Nephron (organoid): ENCODE data around the gene AMBP.
A peak's percentile ranks its signal among the peaks of the same experiment; 100 is the strongest.

Experiments used
- H3K27ac Mint-ChIP-seq, 3 experiments: 2 replicates each; pipeline ENCODE4 v1.8.0; 2020; ENCODE audit warnings: mixed read lengths in 3 of 3, mild to moderate bottlenecking in 2 of 3, moderate library complexity in 1 of 3
- H3K27me3 Mint-ChIP-seq: 2 replicates; pipeline ENCODE4 v1.8.0; 2021; ENCODE audit warnings: low read depth, mild to moderate bottlenecking, moderate library complexity, mixed read lengths
- H3K36me3 Mint-ChIP-seq: 2 replicates; pipeline ENCODE4 v1.8.0; 2020; ENCODE audit warnings: low read depth, mixed read lengths
- H3K4me1 Mint-ChIP-seq: 2 replicates; pipeline ENCODE4 v1.8.0; 2020; ENCODE audit warnings: mixed read lengths
- H3K4me3 Mint-ChIP-seq, 3 experiments: 2 replicates each; pipeline ENCODE4 v1.8.0; 2020; ENCODE audit warnings: mild to moderate bottlenecking in 3 of 3, mixed read lengths in 3 of 3, moderate library complexity in 2 of 3
- H3K9me3 Mint-ChIP-seq: 2 replicates; pipeline ENCODE4 v1.8.0; 2020; ENCODE audit warnings: mixed read lengths
- TF ChIP-seq, protein P1 (sequence below), 3 experiments: fragments of 200-600 bp; sonication (generic); IDR thresholded peaks; one replicate each; pipeline ENCODE4 v1.5.0; 2021; ENCODE audit warnings: antibody characterized with exemption in 3 of 3; ENCODE audit not compliant: unreplicated experiment in 3 of 3

AMBP gene

DNA sequence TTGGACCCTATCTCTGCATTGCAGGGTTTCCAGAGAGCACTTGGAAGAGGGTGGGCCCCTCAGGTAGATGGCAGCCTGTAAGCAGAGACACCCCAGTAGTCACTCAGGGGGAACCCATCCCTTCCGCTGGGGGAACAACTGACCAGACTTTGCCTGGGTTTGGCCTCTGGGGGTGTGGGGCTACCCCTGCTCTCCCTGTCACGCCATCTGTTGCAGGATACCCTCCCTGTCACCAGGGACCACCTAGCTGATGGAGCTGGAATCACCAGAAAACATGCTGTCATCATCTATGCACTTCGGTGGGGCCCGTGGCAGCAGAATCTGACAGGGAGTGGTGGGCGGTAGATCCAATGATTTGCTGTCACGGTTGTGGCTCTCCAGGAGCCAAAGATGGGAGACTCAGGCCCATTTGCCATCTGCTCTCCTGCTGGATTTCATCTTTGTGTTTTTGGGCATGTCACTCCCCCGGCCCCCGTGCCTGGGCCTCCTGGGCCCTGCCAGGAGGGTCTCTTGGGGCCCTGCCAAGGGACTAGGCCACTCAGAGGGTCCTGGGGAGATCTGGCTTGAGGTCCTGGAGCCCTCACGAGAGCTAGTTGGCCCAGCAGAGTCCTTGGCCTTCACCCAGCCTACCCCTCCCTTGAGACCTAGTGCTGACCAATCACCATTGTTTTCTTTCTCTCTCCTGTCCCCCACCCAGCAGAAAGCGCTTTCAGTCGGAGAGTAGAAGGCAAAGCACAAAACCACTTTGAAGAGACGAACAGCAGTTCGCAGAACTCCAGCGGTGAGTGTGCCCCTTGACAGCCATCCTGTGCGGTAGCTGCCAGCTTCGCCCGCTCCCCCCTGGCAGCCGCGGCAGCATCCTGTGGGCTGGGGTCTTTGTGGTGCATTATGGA, 45.9 kb downstream of the AMBP start:
- Mint-ChIP-seq H3K27ac (peak overlapping the region in 1 of 3 experiments; percentile 48), H3K9me3 (no peaks in the 10 kb centered on the region), H3K4me3 (no peak overlapping the region), H3K36me3 (peaks cover 80% of the 10 kb centered on the region), H3K4me1 (peaks cover under 1% of the 10 kb centered on the region), H3K27me3 (no peaks in the 10 kb centered on the region)
- TF ChIP-seq, protein P1, sequence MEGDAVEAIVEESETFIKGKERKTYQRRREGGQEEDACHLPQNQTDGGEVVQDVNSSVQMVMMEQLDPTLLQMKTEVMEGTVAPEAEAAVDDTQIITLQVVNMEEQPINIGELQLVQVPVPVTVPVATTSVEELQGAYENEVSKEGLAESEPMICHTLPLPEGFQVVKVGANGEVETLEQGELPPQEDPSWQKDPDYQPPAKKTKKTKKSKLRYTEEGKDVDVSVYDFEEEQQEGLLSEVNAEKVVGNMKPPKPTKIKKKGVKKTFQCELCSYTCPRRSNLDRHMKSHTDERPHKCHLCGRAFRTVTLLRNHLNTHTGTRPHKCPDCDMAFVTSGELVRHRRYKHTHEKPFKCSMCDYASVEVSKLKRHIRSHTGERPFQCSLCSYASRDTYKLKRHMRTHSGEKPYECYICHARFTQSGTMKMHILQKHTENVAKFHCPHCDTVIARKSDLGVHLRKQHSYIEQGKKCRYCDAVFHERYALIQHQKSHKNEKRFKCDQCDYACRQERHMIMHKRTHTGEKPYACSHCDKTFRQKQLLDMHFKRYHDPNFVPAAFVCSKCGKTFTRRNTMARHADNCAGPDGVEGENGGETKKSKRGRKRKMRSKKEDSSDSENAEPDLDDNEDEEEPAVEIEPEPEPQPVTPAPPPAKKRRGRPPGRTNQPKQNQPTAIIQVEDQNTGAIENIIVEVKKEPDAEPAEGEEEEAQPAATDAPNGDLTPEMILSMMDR (IDR thresholded peaks at IDR 0.05; ENCODE audit: unreplicated experiment in 3 of 3) = no peak

DNA sequence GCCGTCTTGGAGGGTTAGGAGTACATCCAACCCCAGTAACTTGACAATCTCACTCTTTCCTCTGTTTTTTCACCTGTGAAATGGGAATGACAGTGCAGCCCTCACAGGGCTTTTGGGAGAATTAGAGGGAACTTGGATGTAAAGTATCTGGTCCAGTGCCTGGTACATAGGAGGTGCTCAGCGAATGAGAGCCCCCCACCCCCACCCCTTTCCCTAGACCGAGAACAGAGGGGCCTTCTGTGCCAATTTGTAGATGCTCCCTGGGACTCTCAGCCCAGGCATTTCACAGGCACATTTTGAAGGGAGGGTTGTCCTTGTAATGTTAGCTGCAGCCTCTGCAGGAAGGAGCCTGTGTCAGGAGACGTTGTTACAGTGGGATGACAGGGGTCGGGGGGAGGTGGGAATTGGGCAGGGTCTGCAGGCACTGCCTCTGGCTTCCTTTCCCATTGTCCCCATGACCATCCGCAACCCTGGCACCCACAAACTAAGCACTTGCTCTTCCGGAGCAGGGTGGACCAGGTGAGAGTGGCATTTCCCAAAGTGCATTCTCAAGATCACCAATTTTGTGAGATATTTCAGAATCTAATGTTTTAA, 47.0 kb downstream of the AMBP start:
- H3K4me1 Mint-ChIP-seq = peaks cover 6% of the 10 kb centered on the region
- H3K9me3 Mint-ChIP-seq = no peaks in the 10 kb centered on the region
- H3K27ac Mint-ChIP-seq = no peak overlapping the region
- peaks cover 80% of the 10 kb centered on the region for H3K36me3 Mint-ChIP-seq
- H3K4me3 Mint-ChIP-seq = no peak overlapping the region
- TF ChIP-seq, protein P1 (IDR thresholded peaks at IDR 0.05; ENCODE audit: unreplicated experiment in 3 of 3) = no peak
- H3K27me3 Mint-ChIP-seq = no peaks in the 10 kb centered on the region

DNA sequence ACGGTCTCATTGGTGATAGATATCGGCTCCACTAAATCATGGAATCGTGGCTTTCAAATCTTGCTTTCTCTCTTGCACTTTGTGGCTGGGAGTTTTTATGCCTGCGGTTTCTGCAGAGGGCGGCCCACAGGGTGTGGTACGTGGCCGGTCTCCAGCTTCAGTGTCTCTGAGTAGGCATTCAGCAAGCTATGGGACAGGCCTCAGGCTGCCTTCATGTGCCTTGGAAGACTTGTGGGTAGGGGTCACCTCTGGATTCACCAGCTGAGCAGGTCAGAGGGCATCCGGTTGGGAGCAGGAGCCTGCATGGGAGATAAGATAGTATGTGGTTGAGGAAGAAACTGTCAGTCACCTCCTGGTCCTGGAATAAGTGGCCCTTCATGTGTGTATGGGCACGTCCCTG, 47.7 kb downstream of the AMBP start:
- Mint-ChIP-seq H3K27me3 (no peaks in the 10 kb centered on the region), H3K4me3 (no peak overlapping the region), H3K36me3 (peaks cover 81% of the 10 kb centered on the region), H3K9me3 (no peaks in the 10 kb centered on the region), H3K27ac (no peak overlapping the region), H3K4me1 (peaks cover 6% of the 10 kb centered on the region)
- TF ChIP-seq, protein P1 (IDR thresholded peaks at IDR 0.05; ENCODE audit: unreplicated experiment in 3 of 3) = no peak

DNA sequence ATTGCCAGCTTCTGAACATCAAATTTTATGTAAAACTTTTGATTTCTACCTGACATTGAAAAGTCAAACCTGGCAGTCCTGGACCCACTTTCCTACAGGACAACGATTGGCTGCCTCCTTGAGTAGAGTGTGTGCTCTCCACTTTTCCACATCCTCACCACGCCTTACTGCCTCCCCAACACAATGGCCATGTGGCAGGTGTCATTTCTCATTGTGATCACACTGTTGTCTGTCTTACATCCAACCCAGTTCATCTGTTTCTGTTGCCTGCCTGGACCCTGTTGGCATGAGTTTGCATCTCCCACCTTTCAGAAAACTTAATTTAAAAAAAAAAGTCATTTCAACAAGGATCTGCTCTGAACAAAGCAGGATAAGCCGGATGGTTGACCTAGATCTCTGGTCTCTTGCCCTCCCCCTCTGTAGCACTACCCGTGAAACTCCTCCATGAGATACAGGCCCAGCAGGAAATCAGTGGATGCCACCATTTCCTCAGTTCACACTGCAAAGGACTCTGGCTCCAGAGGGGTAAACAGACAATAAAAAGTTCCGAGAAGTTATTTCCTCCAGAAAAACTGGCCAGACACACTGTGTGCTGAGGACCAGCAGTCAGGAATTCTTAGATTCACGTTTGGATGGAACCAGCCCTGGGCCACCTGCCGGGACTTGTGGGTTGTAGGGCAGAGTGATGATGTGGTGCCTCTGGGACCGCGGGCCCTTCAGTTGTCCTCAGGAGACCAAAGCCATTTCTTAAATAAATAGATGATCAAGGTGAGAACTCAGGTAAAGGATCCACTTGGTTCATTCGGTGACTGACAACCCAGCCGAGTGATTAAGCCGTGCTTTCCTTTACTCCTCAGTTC, 48.6 kb downstream of the AMBP start:
- TF ChIP-seq, protein P1 (IDR thresholded peaks at IDR 0.05; ENCODE audit: unreplicated experiment in 3 of 3) = no peak
- Mint-ChIP-seq H3K4me1 (peaks cover 6% of the 10 kb centered on the region), H3K4me3 (no peak overlapping the region), H3K9me3 (peaks cover 6% of the 10 kb centered on the region), H3K36me3 (peaks cover 83% of the 10 kb centered on the region), H3K27me3 (no peaks in the 10 kb centered on the region), H3K27ac (peak overlapping the region in 1 of 3 experiments; percentile 39)

DNA sequence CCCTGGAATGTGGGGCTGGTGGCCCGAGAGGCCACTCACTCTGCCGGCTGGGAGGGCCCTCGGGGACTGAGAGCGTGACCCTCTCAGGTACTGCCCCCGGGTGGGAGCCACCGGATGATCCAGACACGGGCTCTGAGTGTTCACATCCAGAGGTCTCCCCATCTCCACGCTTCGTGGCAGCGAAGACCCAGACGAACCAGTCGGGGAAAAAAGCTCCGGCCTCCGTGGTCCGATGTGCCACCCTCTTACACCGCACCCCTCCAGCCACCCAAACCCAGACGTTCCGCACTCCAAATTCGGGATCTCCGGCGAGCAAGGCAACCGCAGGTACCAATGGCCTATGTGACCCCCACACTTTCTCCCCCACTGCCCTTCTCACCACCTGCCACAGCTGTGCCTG, 49.5 kb downstream of the AMBP start:
- peaks cover 83% of the 10 kb centered on the region for H3K36me3 Mint-ChIP-seq
- TF ChIP-seq, protein P1 (IDR thresholded peaks at IDR 0.05; ENCODE audit: unreplicated experiment in 3 of 3) = no peak
- H3K4me1 Mint-ChIP-seq = peaks cover 6% of the 10 kb centered on the region
- H3K27ac Mint-ChIP-seq = no peak overlapping the region
- no peak overlapping the region for H3K4me3 Mint-ChIP-seq
- no peaks in the 10 kb centered on the region for H3K27me3 Mint-ChIP-seq
- peaks cover 14% of the 10 kb centered on the region for H3K9me3 Mint-ChIP-seq
